Measurements from ENCODE around the gene PATL2. TPM values are rescaled to one million over a fixed set of nuclear protein-coding genes. Genes with fewer than 3 reads are reported as not detected.
"Not testable (repeated sequence)": the region's sequence is repeated elsewhere in the genome, so short reads cannot be mapped to it uniquely, and the experiment has no call there.

Gene PATL2
- polyA plus RNA-seq, 4 donors = 1.5 to 6.8 (median 2.9) TPM

- Histone ChIP-seq H3K27me3 (ENCODE audit: control insufficient read depth in 3 of 3, insufficient read depth in 3 of 3, low read length in 3 of 3) (no peaks in the 10 kb centered on the region), H3K9me3 (ENCODE audit: control insufficient read depth in 2 of 2, insufficient read depth in 1 of 2, low read depth in 1 of 2, low read length in 1 of 2) (peaks cover 0 to 4% of the 10 kb centered on the region in 2 donors), H3K27ac (ENCODE audit: low read depth in 1 of 3, low read length in 2 of 3) (no peak overlapping the region), H3K36me3 (ENCODE audit: control insufficient read depth in 3 of 3, insufficient read depth in 2 of 3, low read depth in 1 of 3, low read length in 3 of 3) (peaks cover 6 to 7% (median 7%) of the 10 kb centered on the region in 3 donors), H3K4me1 (ENCODE audit: control insufficient read depth in 3 of 3, insufficient read depth in 2 of 3, low read depth in 1 of 3, low read length in 2 of 3) (peaks cover 0 to 10% (median 7%) of the 10 kb centered on the region in 3 donors), H3K4me3 (ENCODE audit: low read depth in 1 of 3, low read length in 3 of 3) (no peak overlapping the region)
- WGBS, 3 donors = 69 to 83% (median 77%) methylated on average over 2 of the region's 2 CpGs
- DNase-seq = no peak
- no peak for FAIRE-seq
These were observed 10.9 kb upstream of the PATL2 start for GRCh38 chr15:44722011-44722410.

DNA sequence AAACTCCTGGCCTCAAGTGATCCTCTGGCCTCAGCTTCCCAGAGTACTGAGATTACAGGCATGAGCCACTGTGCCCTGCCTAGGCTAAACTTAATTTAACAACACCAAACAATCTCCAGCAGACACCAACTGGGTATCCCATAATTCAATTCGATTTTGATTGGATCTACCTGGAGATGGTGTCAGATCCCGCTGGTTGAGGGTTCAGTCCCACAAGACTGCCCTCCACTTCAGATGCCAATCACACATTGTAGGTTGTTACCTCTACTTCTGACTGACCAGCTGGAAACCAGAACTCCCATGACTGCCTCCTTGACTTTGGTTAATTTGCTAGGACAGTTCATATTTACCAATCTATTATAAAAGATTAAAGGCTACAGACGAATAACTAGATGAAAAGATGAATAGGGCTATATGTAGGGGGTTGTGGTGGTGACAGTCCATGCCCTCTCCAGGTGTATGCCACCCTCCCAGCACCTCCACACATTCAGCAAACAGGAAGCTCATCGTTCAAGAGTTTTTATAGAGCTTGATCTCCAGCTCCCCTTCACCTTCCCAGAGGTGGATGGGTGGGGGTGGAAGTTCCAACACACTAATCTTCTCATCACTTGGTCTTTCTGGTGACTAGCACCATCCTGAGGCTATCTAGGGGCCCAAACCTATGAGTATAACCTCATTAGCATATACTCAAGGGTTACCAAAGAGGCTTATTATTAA, 9.5 kb upstream of the PATL2 start:
- Histone ChIP-seq H3K4me3 (ENCODE audit: low read depth in 1 of 3, low read length in 3 of 3) (no peak overlapping the region), H3K9me3 (ENCODE audit: control insufficient read depth in 2 of 2, insufficient read depth in 1 of 2, low read depth in 1 of 2, low read length in 1 of 2) (peaks cover 0 to 4% of the 10 kb centered on the region in 2 donors), H3K27me3 (ENCODE audit: control insufficient read depth in 3 of 3, insufficient read depth in 3 of 3, low read length in 3 of 3) (no peaks in the 10 kb centered on the region), H3K36me3 (ENCODE audit: control insufficient read depth in 3 of 3, insufficient read depth in 2 of 3, low read depth in 1 of 3, low read length in 3 of 3) (peaks cover 10 to 20% (median 15%) of the 10 kb centered on the region in 3 donors), H3K4me1 (ENCODE audit: control insufficient read depth in 3 of 3, insufficient read depth in 2 of 3, low read depth in 1 of 3, low read length in 2 of 3) (peaks cover 0 to 4% (median 3%) of the 10 kb centered on the region in 3 donors), H3K27ac (ENCODE audit: low read depth in 1 of 3, low read length in 2 of 3) (peak overlapping the region in 2 of 3 donors; percentile 46 to 55)
- WGBS, 3 donors = 52 to 74% (median 64%) methylated on average over 4 of the region's 4 CpGs
- FAIRE-seq (no peak), DNase-seq (no peak)

GRCh38 chr15:44720000-44720435, 8.9 kb upstream of the PATL2 start:
- not testable (repeated sequence) for H3K9me3 ChIP-seq (ENCODE audit: control insufficient read depth in 2 of 2, insufficient read depth in 1 of 2, low read depth in 1 of 2, low read length in 1 of 2); H3K4me1 ChIP-seq (ENCODE audit: control insufficient read depth in 3 of 3, insufficient read depth in 2 of 3, low read depth in 1 of 3, low read length in 2 of 3); DNase-seq; H3K4me3 ChIP-seq (ENCODE audit: low read depth in 1 of 3, low read length in 3 of 3); FAIRE-seq; H3K27me3 ChIP-seq (ENCODE audit: control insufficient read depth in 3 of 3, insufficient read depth in 3 of 3, low read length in 3 of 3)
- Histone ChIP-seq H3K27ac (ENCODE audit: low read depth in 1 of 3, low read length in 2 of 3) (peak overlapping the region in 1 of 3 donors; percentile 1), H3K36me3 (ENCODE audit: control insufficient read depth in 3 of 3, insufficient read depth in 2 of 3, low read depth in 1 of 3, low read length in 3 of 3) (peaks cover 10 to 24% (median 20%) of the 10 kb centered on the region in 3 donors)
- WGBS, 3 donors = 82 to 85% (median 83%) methylated on average over 8 of the region's 8 CpGs

GRCh38 chr15:44719293-44719999, 8.3 kb upstream of the PATL2 start:
- WGBS, 3 donors = 49 to 69% (median 60%) methylated on average over 4 of the region's 4 CpGs
- peaks cover 0 to 4% of the 10 kb centered on the region in 2 donors for H3K9me3 ChIP-seq (ENCODE audit: control insufficient read depth in 2 of 2, insufficient read depth in 1 of 2, low read depth in 1 of 2, low read length in 1 of 2)
- FAIRE-seq (no peak), DNase-seq (peak in 1 of 2 donors; percentile 40)
- peaks cover 0 to 11% (median 4%) of the 10 kb centered on the region in 3 donors for H3K4me1 ChIP-seq (ENCODE audit: control insufficient read depth in 3 of 3, insufficient read depth in 2 of 3, low read depth in 1 of 3, low read length in 2 of 3)
- H3K27me3 ChIP-seq (ENCODE audit: control insufficient read depth in 3 of 3, insufficient read depth in 3 of 3, low read length in 3 of 3) = no peaks in the 10 kb centered on the region
- H3K36me3 ChIP-seq (ENCODE audit: control insufficient read depth in 3 of 3, insufficient read depth in 2 of 3, low read depth in 1 of 3, low read length in 3 of 3) = peaks cover 11 to 24% (median 20%) of the 10 kb centered on the region in 3 donors
- peak overlapping the region; percentile 22 to 68 (median 30) for H3K27ac ChIP-seq (ENCODE audit: low read depth in 1 of 3, low read length in 2 of 3)
- H3K4me3 ChIP-seq (ENCODE audit: low read depth in 1 of 3, low read length in 3 of 3) = no peak overlapping the region

DNA sequence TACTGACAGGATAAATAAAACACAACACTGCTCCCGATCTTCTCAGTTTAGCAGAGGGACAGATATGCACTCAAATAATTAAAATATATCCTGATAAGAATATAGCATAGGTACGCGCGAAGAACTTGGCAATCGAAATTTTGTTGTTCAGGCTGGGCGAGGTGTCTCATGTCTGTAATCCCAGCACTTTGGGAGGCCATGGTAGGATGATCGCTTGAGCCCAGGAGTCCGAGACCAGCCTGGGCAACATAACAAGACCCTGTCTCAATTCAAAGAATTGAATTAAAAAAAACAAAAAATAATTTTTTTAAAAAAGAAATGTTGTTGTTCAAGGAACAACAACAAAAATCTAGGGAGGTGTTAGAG, 7.8 kb upstream of the PATL2 start:
- no peak for DNase-seq
- H3K9me3 ChIP-seq (ENCODE audit: control insufficient read depth in 2 of 2, insufficient read depth in 1 of 2, low read depth in 1 of 2, low read length in 1 of 2) = peaks cover 0 to 4% of the 10 kb centered on the region in 2 donors
- no peak overlapping the region for H3K4me3 ChIP-seq (ENCODE audit: low read depth in 1 of 3, low read length in 3 of 3)
- H3K27me3 ChIP-seq (ENCODE audit: control insufficient read depth in 3 of 3, insufficient read depth in 3 of 3, low read length in 3 of 3) = no peaks in the 10 kb centered on the region
- 83 to 86% (median 83%) methylated on average over 8 of the region's 8 CpGs for WGBS, 3 donors
- H3K36me3 ChIP-seq (ENCODE audit: control insufficient read depth in 3 of 3, insufficient read depth in 2 of 3, low read depth in 1 of 3, low read length in 3 of 3) = peaks cover 13 to 24% (median 20%) of the 10 kb centered on the region in 3 donors
- no peak for FAIRE-seq
- peaks cover 4 to 11% (median 4%) of the 10 kb centered on the region in 3 donors for H3K4me1 ChIP-seq (ENCODE audit: control insufficient read depth in 3 of 3, insufficient read depth in 2 of 3, low read depth in 1 of 3, low read length in 2 of 3)
- peak overlapping the region in 1 of 3 donors; percentile 68 for H3K27ac ChIP-seq (ENCODE audit: low read depth in 1 of 3, low read length in 2 of 3)

GRCh38 chr15:44718180-44718926, 7.2 kb upstream of the PATL2 start:
- no peak overlapping the region for H3K4me3 ChIP-seq (ENCODE audit: low read depth in 1 of 3, low read length in 3 of 3)
- peaks cover 0 to 4% of the 10 kb centered on the region in 2 donors for H3K9me3 ChIP-seq (ENCODE audit: control insufficient read depth in 2 of 2, insufficient read depth in 1 of 2, low read depth in 1 of 2, low read length in 1 of 2)
- no peak overlapping the region for H3K27ac ChIP-seq (ENCODE audit: low read depth in 1 of 3, low read length in 2 of 3)
- peaks cover 4 to 11% (median 9%) of the 10 kb centered on the region in 3 donors for H3K4me1 ChIP-seq (ENCODE audit: control insufficient read depth in 3 of 3, insufficient read depth in 2 of 3, low read depth in 1 of 3, low read length in 2 of 3)
- DNase-seq (no peak), FAIRE-seq (no peak)
- WGBS, 3 donors = 53 to 64% (median 58%) methylated on average over 4 of the region's 4 CpGs
- H3K36me3 ChIP-seq (ENCODE audit: control insufficient read depth in 3 of 3, insufficient read depth in 2 of 3, low read depth in 1 of 3, low read length in 3 of 3) = peaks cover 13 to 24% (median 20%) of the 10 kb centered on the region in 3 donors
- no peaks in the 10 kb centered on the region for H3K27me3 ChIP-seq (ENCODE audit: control insufficient read depth in 3 of 3, insufficient read depth in 3 of 3, low read length in 3 of 3)

- no peak for FAIRE-seq
- WGBS, 3 donors = 71 to 82% (median 76%) methylated on average over 2 of the region's 2 CpGs
These were observed 6.0 kb upstream of the PATL2 start for GRCh38 chr15:44716983-44717602.

More at GRCh38 chr15:44716983-44717602, 6.0 kb upstream of the PATL2 start:
- no peak for DNase-seq
- Histone ChIP-seq H3K36me3 (ENCODE audit: control insufficient read depth in 3 of 3, insufficient read depth in 2 of 3, low read depth in 1 of 3, low read length in 3 of 3) (peaks cover 13 to 24% (median 20%) of the 10 kb centered on the region in 3 donors), H3K27me3 (ENCODE audit: control insufficient read depth in 3 of 3, insufficient read depth in 3 of 3, low read length in 3 of 3) (no peaks in the 10 kb centered on the region), H3K4me3 (ENCODE audit: low read depth in 1 of 3, low read length in 3 of 3) (no peak overlapping the region), H3K4me1 (ENCODE audit: control insufficient read depth in 3 of 3, insufficient read depth in 2 of 3, low read depth in 1 of 3, low read length in 2 of 3) (peaks cover 4 to 12% (median 11%) of the 10 kb centered on the region in 3 donors), H3K27ac (ENCODE audit: low read depth in 1 of 3, low read length in 2 of 3) (no peak overlapping the region), H3K9me3 (ENCODE audit: control insufficient read depth in 2 of 2, insufficient read depth in 1 of 2, low read depth in 1 of 2, low read length in 1 of 2) (peaks cover 0 to 4% of the 10 kb centered on the region in 2 donors)
